Endothelial cell (in vitro differentiated cells): ENCODE results near the gene SYCP2L. TPM values are rescaled to one million over a fixed set of nuclear protein-coding genes. Genes with fewer than 3 reads are reported as not detected.
"Not testable (repeated sequence)": the region's sequence is repeated elsewhere in the genome, so short reads cannot be mapped to it uniquely, and the experiment has no call there.

Experiments used
- DNase-seq: peaks from one replicate; pipeline ENCODE4 v3.0.0; 2021; ENCODE audit warnings: low spot score
- H3K27ac Mint-ChIP-seq: one replicate; pipeline ENCODE4 v1.8.0; 2021; ENCODE audit warnings: mixed read lengths, inconsistent platforms; ENCODE audit not compliant: unreplicated experiment
- H3K27me3 Mint-ChIP-seq: one replicate; pipeline ENCODE4 v1.8.0; 2021; ENCODE audit warnings: mild to moderate bottlenecking, moderate library complexity, mixed read lengths, inconsistent platforms; ENCODE audit not compliant: unreplicated experiment
- H3K36me3 Mint-ChIP-seq: one replicate; pipeline ENCODE4 v1.8.0; 2021; ENCODE audit warnings: mild to moderate bottlenecking, low read depth, mixed read lengths, inconsistent platforms; ENCODE audit not compliant: unreplicated experiment
- H3K4me1 Mint-ChIP-seq: one replicate; pipeline ENCODE4 v1.8.0; 2021; ENCODE audit warnings: mild to moderate bottlenecking, mixed read lengths, inconsistent platforms; ENCODE audit not compliant: unreplicated experiment
- H3K4me3 Mint-ChIP-seq: one replicate; pipeline ENCODE4 v1.8.0; 2021; ENCODE audit warnings: mild to moderate bottlenecking, mixed read lengths, inconsistent platforms; ENCODE audit not compliant: unreplicated experiment
- H3K9me3 Mint-ChIP-seq: one replicate; pipeline ENCODE4 v1.8.0; 2021; ENCODE audit warnings: mixed read lengths, inconsistent platforms; ENCODE audit not compliant: unreplicated experiment
- total RNA-seq: library from RNA; stranded (reverse); fragmentation: NEBNext Ultra II Directional; extraction: Animal tissue kit (Norgen Biotek cat#: 25700); gene quantifications from one replicate; pipeline ENCODE4 v1.2.1, GENCODE V29; 2021; ENCODE audit not compliant: unreplicated experiment
- TF ChIP-seq, protein P1 (sequence below): fragments of 200-600 bp; sonication (generic); IDR thresholded peaks from one replicate; pipeline ENCODE4 v1.5.0; 2021; ENCODE audit warnings: antibody characterized with exemption; ENCODE audit not compliant: unreplicated experiment

The SYCP2L gene
- total RNA-seq, 1 donor from 2014 or later: 8.1 TPM

DNA sequence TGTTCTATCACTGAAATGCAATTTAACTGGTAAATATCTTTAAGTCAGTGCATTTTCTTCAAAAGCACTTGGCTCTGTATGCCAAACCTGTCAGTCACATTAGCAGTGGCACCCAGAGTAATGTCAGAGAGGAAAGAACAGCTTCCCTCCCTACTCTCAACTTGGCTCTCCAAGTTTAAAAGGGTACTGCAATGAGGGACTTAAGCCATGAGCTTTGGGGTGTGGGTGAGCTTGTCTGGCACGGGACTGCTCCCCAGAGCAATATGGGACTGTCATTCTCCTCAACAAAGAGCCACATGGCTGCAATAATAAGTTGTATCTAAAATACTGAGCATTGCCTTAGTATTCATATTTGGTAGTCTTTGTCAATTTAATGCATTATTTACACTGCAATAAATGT is 9.0 kb upstream of the SYCP2L start:
- H3K27me3 Mint-ChIP-seq: peaks cover 12% of the 10 kb centered on the region
- H3K9me3 Mint-ChIP-seq: no peaks in the 10 kb centered on the region
- no peak overlapping the region for H3K4me3 Mint-ChIP-seq
- peaks cover 7% of the 10 kb centered on the region for H3K4me1 Mint-ChIP-seq
- TF ChIP-seq, protein P1, sequence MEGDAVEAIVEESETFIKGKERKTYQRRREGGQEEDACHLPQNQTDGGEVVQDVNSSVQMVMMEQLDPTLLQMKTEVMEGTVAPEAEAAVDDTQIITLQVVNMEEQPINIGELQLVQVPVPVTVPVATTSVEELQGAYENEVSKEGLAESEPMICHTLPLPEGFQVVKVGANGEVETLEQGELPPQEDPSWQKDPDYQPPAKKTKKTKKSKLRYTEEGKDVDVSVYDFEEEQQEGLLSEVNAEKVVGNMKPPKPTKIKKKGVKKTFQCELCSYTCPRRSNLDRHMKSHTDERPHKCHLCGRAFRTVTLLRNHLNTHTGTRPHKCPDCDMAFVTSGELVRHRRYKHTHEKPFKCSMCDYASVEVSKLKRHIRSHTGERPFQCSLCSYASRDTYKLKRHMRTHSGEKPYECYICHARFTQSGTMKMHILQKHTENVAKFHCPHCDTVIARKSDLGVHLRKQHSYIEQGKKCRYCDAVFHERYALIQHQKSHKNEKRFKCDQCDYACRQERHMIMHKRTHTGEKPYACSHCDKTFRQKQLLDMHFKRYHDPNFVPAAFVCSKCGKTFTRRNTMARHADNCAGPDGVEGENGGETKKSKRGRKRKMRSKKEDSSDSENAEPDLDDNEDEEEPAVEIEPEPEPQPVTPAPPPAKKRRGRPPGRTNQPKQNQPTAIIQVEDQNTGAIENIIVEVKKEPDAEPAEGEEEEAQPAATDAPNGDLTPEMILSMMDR: no peak
- no peak for DNase-seq
- H3K27ac Mint-ChIP-seq: no peak overlapping the region
- no peaks in the 10 kb centered on the region for H3K36me3 Mint-ChIP-seq

DNA sequence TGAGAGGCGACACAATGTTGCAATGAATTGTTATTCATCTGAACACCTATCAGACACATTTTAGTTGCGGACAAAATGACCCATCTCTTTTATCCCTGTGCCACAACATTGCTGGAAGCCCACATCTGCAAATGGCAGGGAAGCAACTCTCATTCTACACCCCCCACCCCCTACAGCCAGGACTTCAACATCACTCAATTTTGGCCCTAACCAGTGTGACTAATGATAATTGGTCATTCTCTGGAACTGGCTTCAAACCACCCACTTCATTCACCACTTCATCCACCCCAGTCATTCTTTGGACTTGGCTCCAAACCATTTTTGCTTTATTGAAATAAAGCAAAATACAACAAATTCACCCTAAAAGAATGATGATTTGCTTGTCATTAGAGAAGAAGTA is 6.5 kb upstream of the SYCP2L start:
- no peak for DNase-seq
- no peak overlapping the region for H3K27ac Mint-ChIP-seq
- no peaks in the 10 kb centered on the region for H3K9me3 Mint-ChIP-seq
- no peak overlapping the region for H3K4me3 Mint-ChIP-seq
- H3K27me3 Mint-ChIP-seq: peaks cover 16% of the 10 kb centered on the region
- H3K4me1 Mint-ChIP-seq: peaks cover 7% of the 10 kb centered on the region
- H3K36me3 Mint-ChIP-seq: no peaks in the 10 kb centered on the region
- TF ChIP-seq, protein P1: no peak

DNA sequence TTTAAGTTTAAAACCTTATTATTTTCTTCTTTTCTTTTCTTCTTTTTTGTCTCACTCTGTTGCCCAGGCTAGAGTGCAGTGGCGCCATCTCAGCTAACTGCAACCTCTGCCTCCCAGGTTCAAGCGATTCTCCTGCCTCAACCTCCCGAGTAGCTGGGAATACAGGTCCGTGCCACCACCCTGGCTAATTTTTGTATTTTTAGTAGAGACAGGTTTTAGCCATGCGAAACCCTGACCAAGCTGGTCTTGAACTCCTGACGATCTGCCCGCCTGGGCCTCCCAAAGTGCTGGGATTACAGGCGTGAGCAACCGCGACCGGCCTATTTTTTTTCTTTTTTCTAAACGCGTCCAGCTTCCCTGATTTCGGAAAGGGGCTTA is 4.6 kb upstream of the SYCP2L start:
- H3K4me3 Mint-ChIP-seq, DNase-seq: not testable (repeated sequence)

DNA sequence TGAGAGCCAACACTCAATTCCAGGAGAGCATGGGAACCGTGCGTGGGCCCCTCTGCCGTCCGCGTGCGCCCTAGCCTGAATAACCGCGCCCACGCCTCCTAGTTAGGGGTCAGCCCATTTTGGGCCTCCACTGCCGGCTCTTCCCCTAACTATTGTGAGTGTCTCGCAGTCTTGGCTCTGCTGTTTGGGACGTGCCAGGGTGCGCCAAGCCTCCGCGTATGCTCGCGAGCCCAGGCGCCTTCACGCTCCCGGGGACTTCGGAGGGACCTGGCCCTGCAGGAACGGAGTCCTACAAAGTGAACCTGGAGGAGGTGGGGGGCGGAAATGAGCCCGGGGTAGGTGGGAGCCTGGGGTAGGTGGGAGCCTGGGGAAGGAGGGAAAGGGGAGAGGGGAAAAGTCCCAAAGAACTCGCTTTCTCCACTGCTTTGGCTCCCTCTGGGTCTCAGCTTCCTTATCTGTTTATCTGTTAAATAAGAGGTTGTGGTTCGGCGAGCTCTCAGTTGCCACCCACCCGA is 4.1 kb upstream of the SYCP2L start:
- Mint-ChIP-seq H3K9me3 (no peaks in the 10 kb centered on the region), H3K4me3 (no peak overlapping the region), H3K36me3 (no peaks in the 10 kb centered on the region), H3K27me3 (peaks cover 19% of the 10 kb centered on the region), H3K4me1 (peaks cover 10% of the 10 kb centered on the region), H3K27ac (no peak overlapping the region)
- DNase-seq: peak; percentile 31
- TF ChIP-seq, protein P1: no peak

More for the DNA sequence above, 4.6 kb upstream of the SYCP2L start:
- H3K27me3 Mint-ChIP-seq: peaks cover 16% of the 10 kb centered on the region
- H3K36me3 Mint-ChIP-seq, H3K27ac Mint-ChIP-seq, H3K4me1 Mint-ChIP-seq, H3K9me3 Mint-ChIP-seq: not testable (repeated sequence)

DNA sequence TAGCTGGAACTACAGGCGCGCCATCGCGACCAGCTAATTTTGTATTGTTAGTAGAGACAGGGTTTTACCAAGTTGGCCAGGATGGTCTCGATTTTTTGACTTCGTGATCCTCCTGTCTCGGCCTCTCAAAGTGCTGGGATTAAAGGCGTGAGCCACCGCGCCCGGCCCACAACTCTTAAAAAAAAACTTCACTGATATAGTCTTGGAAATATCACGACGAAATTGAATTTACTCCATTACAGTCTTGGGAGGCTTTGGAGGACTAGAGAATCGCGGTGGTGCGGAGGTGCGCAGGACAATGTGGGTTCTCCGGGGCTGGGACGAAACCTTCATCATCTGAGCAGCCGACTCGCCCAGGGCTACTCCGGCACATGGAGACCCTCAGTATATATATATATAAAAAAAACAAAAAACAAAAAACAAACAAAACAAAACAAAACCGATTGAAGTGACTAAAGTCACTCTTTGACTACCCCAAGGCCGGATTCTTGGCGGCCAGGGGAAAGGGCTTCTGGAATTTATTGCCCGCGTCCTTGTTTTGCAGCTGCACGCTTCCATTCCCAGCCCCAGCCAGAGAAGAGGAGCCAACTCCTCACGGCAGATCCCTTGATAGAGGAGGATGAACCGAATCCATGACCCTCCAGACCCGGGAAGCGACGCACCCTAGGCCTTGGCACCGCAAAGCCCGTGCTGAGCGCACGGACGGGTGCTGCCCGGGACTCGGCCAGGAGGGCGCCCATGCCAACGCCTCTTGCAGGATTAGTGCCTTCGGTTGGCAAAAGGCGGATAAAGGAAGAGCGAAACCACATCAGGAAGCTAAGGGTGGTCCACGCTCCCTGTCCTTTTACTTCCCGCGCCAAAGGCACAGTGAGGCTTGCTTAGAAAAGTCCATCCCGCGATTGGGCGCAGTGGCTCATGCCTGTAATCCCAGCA is 3.3 kb upstream of the SYCP2L start:
- TF ChIP-seq, protein P1: no peak
- Mint-ChIP-seq H3K27ac (no peak overlapping the region), H3K27me3 (peaks cover 19% of the 10 kb centered on the region), H3K4me1 (peaks cover 11% of the 10 kb centered on the region), H3K9me3 (no peaks in the 10 kb centered on the region), H3K4me3 (no peak overlapping the region), H3K36me3 (no peaks in the 10 kb centered on the region)
- DNase-seq: no peak
